ENCODE measurements around the gene MBNL2. TPM values are rescaled to one million over a fixed set of nuclear protein-coding genes. Genes with fewer than 3 reads are reported as not detected.

MBNL2 gene
- total and polyA plus RNA-seq, 2 experiments from 2014 or later: 0.55 to 3.2 TPM

DNA sequence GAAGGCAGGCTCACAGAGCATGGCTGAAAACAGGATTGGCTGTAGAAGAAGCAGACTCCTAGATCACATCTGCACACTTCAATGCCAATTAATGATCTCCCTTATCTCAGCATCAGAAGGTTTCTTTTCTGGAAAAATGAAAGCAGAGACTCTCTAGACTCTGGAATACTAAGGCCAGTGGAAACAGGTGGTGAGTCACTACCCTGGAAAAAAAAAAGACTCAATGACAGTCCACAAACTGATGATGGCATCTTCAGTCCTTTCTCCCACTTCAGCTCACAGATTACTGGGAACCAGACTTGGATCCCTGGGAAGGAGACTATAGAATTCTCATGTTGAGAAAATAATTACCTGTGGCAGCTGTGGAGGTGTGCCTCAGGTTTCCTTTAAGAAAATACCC is 47.5 kb upstream of the MBNL2 start:
- Histone ChIP-seq H2AFZ (no peak overlapping the region), H3K9me2 (ENCODE audit: insufficient read depth) (peaks cover 9% of the 10 kb centered on the region; the same call in 1 of the 2 replicates), H4K20me1 (replicated peaks; ENCODE audit: insufficient read depth) (no peaks in the 10 kb centered on the region), H3K36me3 (ENCODE audit: insufficient read depth) (no peaks in the 10 kb centered on the region), H3K4me2 (no peak overlapping the region), H3K79me2 (replicated peaks; ENCODE audit: insufficient read depth) (no peaks in the 10 kb centered on the region), H3K27me3 (ENCODE audit: insufficient read depth) (no peaks in the 10 kb centered on the region), H3K4me3 (no peak overlapping the region), H3K27ac (ENCODE audit: low read depth) (no peak overlapping the region), H3F3A (replicated peaks; ENCODE audit: low read depth) (no peaks in the 10 kb centered on the region), H3K4me1 (ENCODE audit: insufficient read depth) (no peaks in the 10 kb centered on the region)
- TF ChIP-seq, protein P1, sequence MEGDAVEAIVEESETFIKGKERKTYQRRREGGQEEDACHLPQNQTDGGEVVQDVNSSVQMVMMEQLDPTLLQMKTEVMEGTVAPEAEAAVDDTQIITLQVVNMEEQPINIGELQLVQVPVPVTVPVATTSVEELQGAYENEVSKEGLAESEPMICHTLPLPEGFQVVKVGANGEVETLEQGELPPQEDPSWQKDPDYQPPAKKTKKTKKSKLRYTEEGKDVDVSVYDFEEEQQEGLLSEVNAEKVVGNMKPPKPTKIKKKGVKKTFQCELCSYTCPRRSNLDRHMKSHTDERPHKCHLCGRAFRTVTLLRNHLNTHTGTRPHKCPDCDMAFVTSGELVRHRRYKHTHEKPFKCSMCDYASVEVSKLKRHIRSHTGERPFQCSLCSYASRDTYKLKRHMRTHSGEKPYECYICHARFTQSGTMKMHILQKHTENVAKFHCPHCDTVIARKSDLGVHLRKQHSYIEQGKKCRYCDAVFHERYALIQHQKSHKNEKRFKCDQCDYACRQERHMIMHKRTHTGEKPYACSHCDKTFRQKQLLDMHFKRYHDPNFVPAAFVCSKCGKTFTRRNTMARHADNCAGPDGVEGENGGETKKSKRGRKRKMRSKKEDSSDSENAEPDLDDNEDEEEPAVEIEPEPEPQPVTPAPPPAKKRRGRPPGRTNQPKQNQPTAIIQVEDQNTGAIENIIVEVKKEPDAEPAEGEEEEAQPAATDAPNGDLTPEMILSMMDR (conservative IDR thresholded peaks at IDR 0.05; ENCODE audit: low read depth in 2 of 2): no peak
- TF ChIP-seq, protein P2, sequence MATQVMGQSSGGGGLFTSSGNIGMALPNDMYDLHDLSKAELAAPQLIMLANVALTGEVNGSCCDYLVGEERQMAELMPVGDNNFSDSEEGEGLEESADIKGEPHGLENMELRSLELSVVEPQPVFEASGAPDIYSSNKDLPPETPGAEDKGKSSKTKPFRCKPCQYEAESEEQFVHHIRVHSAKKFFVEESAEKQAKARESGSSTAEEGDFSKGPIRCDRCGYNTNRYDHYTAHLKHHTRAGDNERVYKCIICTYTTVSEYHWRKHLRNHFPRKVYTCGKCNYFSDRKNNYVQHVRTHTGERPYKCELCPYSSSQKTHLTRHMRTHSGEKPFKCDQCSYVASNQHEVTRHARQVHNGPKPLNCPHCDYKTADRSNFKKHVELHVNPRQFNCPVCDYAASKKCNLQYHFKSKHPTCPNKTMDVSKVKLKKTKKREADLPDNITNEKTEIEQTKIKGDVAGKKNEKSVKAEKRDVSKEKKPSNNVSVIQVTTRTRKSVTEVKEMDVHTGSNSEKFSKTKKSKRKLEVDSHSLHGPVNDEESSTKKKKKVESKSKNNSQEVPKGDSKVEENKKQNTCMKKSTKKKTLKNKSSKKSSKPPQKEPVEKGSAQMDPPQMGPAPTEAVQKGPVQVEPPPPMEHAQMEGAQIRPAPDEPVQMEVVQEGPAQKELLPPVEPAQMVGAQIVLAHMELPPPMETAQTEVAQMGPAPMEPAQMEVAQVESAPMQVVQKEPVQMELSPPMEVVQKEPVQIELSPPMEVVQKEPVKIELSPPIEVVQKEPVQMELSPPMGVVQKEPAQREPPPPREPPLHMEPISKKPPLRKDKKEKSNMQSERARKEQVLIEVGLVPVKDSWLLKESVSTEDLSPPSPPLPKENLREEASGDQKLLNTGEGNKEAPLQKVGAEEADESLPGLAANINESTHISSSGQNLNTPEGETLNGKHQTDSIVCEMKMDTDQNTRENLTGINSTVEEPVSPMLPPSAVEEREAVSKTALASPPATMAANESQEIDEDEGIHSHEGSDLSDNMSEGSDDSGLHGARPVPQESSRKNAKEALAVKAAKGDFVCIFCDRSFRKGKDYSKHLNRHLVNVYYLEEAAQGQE (IDR thresholded peaks at IDR 0.05; ENCODE audit: unreplicated experiment): no peak
- TF ChIP-seq, protein P3, sequence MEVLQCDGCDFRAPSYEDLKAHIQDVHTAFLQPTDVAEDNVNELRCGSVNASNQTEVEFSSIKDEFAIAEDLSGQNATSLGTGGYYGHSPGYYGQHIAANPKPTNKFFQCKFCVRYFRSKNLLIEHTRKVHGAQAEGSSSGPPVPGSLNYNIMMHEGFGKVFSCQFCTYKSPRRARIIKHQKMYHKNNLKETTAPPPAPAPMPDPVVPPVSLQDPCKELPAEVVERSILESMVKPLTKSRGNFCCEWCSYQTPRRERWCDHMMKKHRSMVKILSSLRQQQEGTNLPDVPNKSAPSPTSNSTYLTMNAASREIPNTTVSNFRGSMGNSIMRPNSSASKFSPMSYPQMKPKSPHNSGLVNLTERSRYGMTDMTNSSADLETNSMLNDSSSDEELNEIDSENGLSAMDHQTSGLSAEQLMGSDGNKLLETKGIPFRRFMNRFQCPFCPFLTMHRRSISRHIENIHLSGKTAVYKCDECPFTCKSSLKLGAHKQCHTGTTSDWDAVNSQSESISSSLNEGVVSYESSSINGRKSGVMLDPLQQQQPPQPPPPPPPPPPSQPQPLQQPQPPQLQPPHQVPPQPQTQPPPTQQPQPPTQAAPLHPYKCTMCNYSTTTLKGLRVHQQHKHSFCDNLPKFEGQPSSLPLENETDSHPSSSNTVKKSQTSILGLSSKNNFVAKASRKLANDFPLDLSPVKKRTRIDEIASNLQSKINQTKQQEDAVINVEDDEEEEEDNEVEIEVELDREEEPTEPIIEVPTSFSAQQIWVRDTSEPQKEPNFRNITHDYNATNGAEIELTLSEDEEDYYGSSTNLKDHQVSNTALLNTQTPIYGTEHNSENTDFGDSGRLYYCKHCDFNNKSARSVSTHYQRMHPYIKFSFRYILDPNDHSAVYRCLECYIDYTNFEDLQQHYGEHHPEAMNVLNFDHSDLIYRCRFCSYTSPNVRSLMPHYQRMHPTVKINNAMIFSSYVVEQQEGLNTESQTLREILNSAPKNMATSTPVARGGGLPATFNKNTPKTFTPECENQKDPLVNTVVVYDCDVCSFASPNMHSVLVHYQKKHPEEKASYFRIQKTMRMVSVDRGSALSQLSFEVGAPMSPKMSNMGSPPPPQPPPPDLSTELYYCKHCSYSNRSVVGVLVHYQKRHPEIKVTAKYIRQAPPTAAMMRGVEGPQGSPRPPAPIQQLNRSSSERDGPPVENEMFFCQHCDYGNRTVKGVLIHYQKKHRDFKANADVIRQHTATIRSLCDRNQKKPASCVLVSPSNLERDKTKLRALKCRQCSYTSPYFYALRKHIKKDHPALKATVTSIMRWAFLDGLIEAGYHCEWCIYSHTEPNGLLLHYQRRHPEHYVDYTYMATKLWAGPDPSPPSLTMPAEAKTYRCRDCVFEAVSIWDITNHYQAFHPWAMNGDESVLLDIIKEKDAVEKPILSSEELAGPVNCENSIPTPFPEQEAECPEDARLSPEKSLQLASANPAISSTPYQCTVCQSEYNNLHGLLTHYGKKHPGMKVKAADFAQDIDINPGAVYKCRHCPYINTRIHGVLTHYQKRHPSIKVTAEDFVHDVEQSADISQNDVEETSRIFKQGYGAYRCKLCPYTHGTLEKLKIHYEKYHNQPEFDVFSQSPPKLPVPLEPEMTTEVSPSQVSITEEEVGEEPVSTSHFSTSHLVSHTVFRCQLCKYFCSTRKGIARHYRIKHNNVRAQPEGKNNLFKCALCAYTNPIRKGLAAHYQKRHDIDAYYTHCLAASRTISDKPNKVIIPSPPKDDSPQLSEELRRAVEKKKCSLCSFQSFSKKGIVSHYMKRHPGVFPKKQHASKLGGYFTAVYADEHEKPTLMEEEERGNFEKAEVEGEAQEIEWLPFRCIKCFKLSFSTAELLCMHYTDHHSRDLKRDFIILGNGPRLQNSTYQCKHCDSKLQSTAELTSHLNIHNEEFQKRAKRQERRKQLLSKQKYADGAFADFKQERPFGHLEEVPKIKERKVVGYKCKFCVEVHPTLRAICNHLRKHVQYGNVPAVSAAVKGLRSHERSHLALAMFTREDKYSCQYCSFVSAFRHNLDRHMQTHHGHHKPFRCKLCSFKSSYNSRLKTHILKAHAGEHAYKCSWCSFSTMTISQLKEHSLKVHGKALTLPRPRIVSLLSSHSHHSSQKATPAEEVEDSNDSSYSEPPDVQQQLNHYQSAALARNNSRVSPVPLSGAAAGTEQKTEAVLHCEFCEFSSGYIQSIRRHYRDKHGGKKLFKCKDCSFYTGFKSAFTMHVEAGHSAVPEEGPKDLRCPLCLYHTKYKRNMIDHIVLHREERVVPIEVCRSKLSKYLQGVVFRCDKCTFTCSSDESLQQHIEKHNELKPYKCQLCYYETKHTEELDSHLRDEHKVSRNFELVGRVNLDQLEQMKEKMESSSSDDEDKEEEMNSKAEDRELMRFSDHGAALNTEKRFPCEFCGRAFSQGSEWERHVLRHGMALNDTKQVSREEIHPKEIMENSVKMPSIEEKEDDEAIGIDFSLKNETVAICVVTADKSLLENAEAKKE (CRISPR knock-in tag; IDR thresholded peaks at IDR 0.05): no peak
- TF ChIP-seq, protein P4, sequence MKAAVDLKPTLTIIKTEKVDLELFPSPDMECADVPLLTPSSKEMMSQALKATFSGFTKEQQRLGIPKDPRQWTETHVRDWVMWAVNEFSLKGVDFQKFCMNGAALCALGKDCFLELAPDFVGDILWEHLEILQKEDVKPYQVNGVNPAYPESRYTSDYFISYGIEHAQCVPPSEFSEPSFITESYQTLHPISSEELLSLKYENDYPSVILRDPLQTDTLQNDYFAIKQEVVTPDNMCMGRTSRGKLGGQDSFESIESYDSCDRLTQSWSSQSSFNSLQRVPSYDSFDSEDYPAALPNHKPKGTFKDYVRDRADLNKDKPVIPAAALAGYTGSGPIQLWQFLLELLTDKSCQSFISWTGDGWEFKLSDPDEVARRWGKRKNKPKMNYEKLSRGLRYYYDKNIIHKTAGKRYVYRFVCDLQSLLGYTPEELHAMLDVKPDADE (IDR thresholded peaks at IDR 0.05): no peak
- TF ChIP-seq ZNF114 (CRISPR knock-in tag; IDR thresholded peaks at IDR 0.05) (no peak), EZH2phosphoT487 (IDR thresholded peaks at IDR 0.05; ENCODE audit: unreplicated experiment) (no peak), STAT1 (IDR thresholded peaks at IDR 0.05; ENCODE audit: unreplicated experiment) (no peak), JUNB (IDR thresholded peaks at IDR 0.05; ENCODE audit: unreplicated experiment) (no peak), ZNF331 (CRISPR knock-in tag; IDR thresholded peaks at IDR 0.05; ENCODE audit: low read depth) (no peak), EZH2 (IDR thresholded peaks at IDR 0.05; ENCODE audit: low read depth, unreplicated experiment) (no peak), CREB1 (CRISPR knock-in tag; IDR thresholded peaks at IDR 0.05; ENCODE audit: low read depth) (no peak), NANOG (IDR thresholded peaks at IDR 0.05; ENCODE audit: borderline replicate concordance) (no peak), POLR2AphosphoS5 (IDR thresholded peaks at IDR 0.05; ENCODE audit: low read depth) (no peak)
- DNase-seq (ENCODE audit: low spot score) (no peak), ATAC-seq (no peak)
- H3K27ac Mint-ChIP-seq: no peak overlapping the region
- H3K27me3 Mint-ChIP-seq (ENCODE audit: insufficient read depth, low read depth, poor library complexity): peaks cover 1% of the 10 kb centered on the region
- H3K36me3 Mint-ChIP-seq (ENCODE audit: low read depth): no peaks in the 10 kb centered on the region
- H3K4me3 Mint-ChIP-seq: no peak overlapping the region
- H3K4me1 Mint-ChIP-seq: no peaks in the 10 kb centered on the region
- no peaks in the 10 kb centered on the region for H3K9me3 Mint-ChIP-seq
